ENCODE results near the gene HSPA2. TPM values are rescaled to one million over a fixed set of nuclear protein-coding genes. Genes with fewer than 3 reads are reported as not detected.

Gene HSPA2
- polyA plus RNA-seq, 1 of the 3 experiments (the other 2 are of a cell fraction), result 20.8 TPM

DNA sequence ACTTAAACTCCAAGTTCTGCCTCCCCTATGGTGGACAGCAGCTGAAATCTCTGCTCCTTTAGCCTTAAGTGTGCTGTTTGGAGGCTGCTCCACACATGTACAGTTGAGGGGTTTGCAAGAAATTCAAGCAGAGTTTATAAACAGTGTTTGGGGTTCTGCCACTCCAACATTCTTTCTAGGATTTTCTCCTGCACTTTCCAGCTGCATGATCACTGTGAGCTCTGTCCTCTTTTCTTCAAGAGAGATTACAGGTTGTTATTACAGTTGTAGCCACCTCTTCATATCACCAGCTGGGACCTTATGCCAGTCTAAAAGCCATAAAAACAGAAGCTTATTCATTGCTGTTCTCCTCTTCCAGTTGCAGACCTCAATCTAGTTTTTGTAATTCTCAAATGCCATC is 45.3 kb upstream of the HSPA2 start (continued):
- no peak for TF ChIP-seq RFX5 (IDR thresholded peaks at IDR 0.05; ENCODE audit: low read length)
- TF ChIP-seq FOXM1 (IDR thresholded peaks at IDR 0.05; ENCODE audit: low read depth), result no peak

DNA sequence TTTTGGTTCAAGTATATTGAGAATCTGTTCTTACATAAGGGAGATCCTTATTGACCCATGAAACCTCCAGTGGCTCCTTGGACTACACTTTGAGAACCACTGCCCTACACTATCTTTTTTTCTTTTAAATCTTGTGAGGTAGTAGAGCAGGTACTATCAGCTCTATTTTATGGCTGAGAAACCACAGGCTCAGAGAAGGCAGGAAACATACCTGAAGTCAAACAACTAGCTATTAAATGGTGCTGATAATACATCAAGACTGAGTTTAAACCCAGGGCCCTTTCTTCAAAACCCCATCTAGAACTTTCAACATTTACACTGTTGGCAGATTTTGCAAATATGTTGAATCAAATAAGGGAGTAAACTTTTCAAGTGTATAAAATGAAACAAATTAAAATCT is 43.8 kb upstream of the HSPA2 start:
- Histone ChIP-seq H3K4me3 (ENCODE audit: low read depth in 2 of 2, low read length in 1 of 2) (no peak overlapping the region), H3K79me2 (ENCODE audit: insufficient read depth) (peaks cover 32% of the 10 kb centered on the region), H4K20me1 (ENCODE audit: insufficient read depth) (no peaks in the 10 kb centered on the region), H3K9ac (no peak overlapping the region), H2AFZ (ENCODE audit: low read depth) (no peak overlapping the region), H3K27ac (ENCODE audit: low read depth in 2 of 2, low read length in 1 of 2) (no peak overlapping the region), H3K9me3 (no peaks in the 10 kb centered on the region), H3K9me2 (no peaks in the 10 kb centered on the region), H3K27me3 (ENCODE audit: insufficient read depth) (no peaks in the 10 kb centered on the region), H3K36me3 (replicated peaks in 1 of 2; ENCODE audit: control insufficient read depth in 1 of 2, insufficient read depth in 2 of 2, low read length in 1 of 2) (peaks cover 13 to 17% of the 10 kb centered on the region in 2 experiments), H3K4me1 (ENCODE audit: control insufficient read depth in 1 of 2, insufficient read depth in 2 of 2, low read depth in 1 of 2, low read length in 1 of 2) (peaks cover 12 to 13% of the 10 kb centered on the region in 2 experiments; a peak in 3 of 4 replicates), H3K4me2 (no peak overlapping the region), H3F3A (replicated peaks; ENCODE audit: insufficient read depth) (peaks cover 16% of the 10 kb centered on the region)
- CTCF ChIA-PET, result interaction anchor here (0.9 to 2.3 kb wide), 5 partner anchors 14 to 152 kb away, joined by 5 to 13 read pairs (median 6); no protein-coding TSS in a partner anchor
- POLR2A ChIA-PET, result no interaction called here
- DNase-seq, result no peak
- TF ChIP-seq SIN3A (IDR thresholded peaks at IDR 0.05; ENCODE audit: borderline replicate concordance, low read depth, low read length), result no peak
- no peak for TF ChIP-seq FOXJ3 (CRISPR knock-in tag; IDR thresholded peaks at IDR 0.05)
- TF ChIP-seq, protein P1, sequence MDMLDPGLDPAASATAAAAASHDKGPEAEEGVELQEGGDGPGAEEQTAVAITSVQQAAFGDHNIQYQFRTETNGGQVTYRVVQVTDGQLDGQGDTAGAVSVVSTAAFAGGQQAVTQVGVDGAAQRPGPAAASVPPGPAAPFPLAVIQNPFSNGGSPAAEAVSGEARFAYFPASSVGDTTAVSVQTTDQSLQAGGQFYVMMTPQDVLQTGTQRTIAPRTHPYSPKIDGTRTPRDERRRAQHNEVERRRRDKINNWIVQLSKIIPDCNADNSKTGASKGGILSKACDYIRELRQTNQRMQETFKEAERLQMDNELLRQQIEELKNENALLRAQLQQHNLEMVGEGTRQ (IDR thresholded peaks at IDR 0.05; ENCODE audit: borderline replicate concordance, low read depth, low read length), result no peak
- TF ChIP-seq NRF1 (IDR thresholded peaks at IDR 0.05; ENCODE audit: low read depth, low read length), result no peak
- TF ChIP-seq RFX5 (IDR thresholded peaks at IDR 0.05; ENCODE audit: low read length), result no peak
- no peak for TF ChIP-seq JUND (IDR thresholded peaks at IDR 0.05)
- no peak for TF ChIP-seq RXRA (IDR thresholded peaks at IDR 0.05; ENCODE audit: borderline replicate concordance, low read depth)
- TF ChIP-seq, protein P2, sequence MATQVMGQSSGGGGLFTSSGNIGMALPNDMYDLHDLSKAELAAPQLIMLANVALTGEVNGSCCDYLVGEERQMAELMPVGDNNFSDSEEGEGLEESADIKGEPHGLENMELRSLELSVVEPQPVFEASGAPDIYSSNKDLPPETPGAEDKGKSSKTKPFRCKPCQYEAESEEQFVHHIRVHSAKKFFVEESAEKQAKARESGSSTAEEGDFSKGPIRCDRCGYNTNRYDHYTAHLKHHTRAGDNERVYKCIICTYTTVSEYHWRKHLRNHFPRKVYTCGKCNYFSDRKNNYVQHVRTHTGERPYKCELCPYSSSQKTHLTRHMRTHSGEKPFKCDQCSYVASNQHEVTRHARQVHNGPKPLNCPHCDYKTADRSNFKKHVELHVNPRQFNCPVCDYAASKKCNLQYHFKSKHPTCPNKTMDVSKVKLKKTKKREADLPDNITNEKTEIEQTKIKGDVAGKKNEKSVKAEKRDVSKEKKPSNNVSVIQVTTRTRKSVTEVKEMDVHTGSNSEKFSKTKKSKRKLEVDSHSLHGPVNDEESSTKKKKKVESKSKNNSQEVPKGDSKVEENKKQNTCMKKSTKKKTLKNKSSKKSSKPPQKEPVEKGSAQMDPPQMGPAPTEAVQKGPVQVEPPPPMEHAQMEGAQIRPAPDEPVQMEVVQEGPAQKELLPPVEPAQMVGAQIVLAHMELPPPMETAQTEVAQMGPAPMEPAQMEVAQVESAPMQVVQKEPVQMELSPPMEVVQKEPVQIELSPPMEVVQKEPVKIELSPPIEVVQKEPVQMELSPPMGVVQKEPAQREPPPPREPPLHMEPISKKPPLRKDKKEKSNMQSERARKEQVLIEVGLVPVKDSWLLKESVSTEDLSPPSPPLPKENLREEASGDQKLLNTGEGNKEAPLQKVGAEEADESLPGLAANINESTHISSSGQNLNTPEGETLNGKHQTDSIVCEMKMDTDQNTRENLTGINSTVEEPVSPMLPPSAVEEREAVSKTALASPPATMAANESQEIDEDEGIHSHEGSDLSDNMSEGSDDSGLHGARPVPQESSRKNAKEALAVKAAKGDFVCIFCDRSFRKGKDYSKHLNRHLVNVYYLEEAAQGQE (IDR thresholded peaks at IDR 0.05; ENCODE audit: low read depth, low read length), result no peak
- TF ChIP-seq POLR2AphosphoS5 (IDR thresholded peaks at IDR 0.05; ENCODE audit: low read depth, low read length), result no peak
- TF ChIP-seq YY1 (IDR thresholded peaks at IDR 0.05; ENCODE audit: low read depth), result no peak
- TF ChIP-seq, protein P3, sequence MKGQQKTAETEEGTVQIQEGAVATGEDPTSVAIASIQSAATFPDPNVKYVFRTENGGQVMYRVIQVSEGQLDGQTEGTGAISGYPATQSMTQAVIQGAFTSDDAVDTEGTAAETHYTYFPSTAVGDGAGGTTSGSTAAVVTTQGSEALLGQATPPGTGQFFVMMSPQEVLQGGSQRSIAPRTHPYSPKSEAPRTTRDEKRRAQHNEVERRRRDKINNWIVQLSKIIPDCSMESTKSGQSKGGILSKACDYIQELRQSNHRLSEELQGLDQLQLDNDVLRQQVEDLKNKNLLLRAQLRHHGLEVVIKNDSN (IDR thresholded peaks at IDR 0.05; ENCODE audit: borderline replicate concordance, low read depth), result no peak
- TF ChIP-seq MEF2A (IDR thresholded peaks at IDR 0.05; ENCODE audit: borderline replicate concordance, low read depth), result no peak
- no peak for TF ChIP-seq CHD2 (IDR thresholded peaks at IDR 0.05; ENCODE audit: low read length, partially characterized antibody)
- no peak for TF ChIP-seq SMC3 (IDR thresholded peaks at IDR 0.05; ENCODE audit: low read depth, low read length)
